H9 (cell line): Measurements from ENCODE around the gene ZNRF3. TPM values are rescaled to one million over a fixed set of nuclear protein-coding genes. Genes with fewer than 3 reads are reported as not detected.
A peak's percentile ranks its signal among the peaks of the same experiment; 100 is the strongest.

Source experiments
- DNase-seq: peaks from one replicate; pipeline ENCODE4 v3.0.0-alpha.2; 2017
- H2AFZ ChIP-seq: one replicate; pipeline ENCODE4 v1.6.1; 2013; ENCODE audit warnings: mild to moderate bottlenecking, low read length, control low read depth, moderate library complexity
- H2AK5ac ChIP-seq: 2 replicates; pipeline ENCODE4 v1.6.1; 2013; ENCODE audit warnings: low read length, control low read depth, mixed read lengths; ENCODE audit not compliant: insufficient read length
- H2BK120ac ChIP-seq: one replicate; pipeline ENCODE4 v1.6.1; 2013; ENCODE audit warnings: low read depth, mild to moderate bottlenecking, low read length, control low read depth, inconsistent platforms; ENCODE audit not compliant: poor library complexity, severe bottlenecking
- H2BK12ac ChIP-seq: 2 replicates; pipeline ENCODE4 v1.6.1; 2013; ENCODE audit warnings: low read length, control low read depth, mixed read lengths, low read depth; ENCODE audit not compliant: insufficient read length
- H2BK15ac ChIP-seq: 2 replicates; pipeline ENCODE4 v1.6.1; 2013; ENCODE audit warnings: low read depth, low read length, control low read depth
- H2BK20ac ChIP-seq: one replicate; pipeline ENCODE4 v1.6.1; 2013; ENCODE audit warnings: low read depth, mild to moderate bottlenecking, low read length, control low read depth, inconsistent platforms; ENCODE audit not compliant: poor library complexity, severe bottlenecking
- H2BK5ac ChIP-seq: 2 replicates; pipeline ENCODE4 v1.6.1; 2013; ENCODE audit warnings: low read length, control low read depth, mixed read lengths; ENCODE audit not compliant: insufficient read length
- H3K14ac ChIP-seq: 2 replicates; pipeline ENCODE4 v1.6.1; 2013; ENCODE audit warnings: low read length, control low read depth; ENCODE audit not compliant: insufficient read depth
- H3K18ac ChIP-seq: 2 replicates; pipeline ENCODE4 v1.6.1; 2013; ENCODE audit warnings: low read depth, mild to moderate bottlenecking, mixed read lengths, low read length, control low read depth; ENCODE audit not compliant: insufficient read length
- H3K23ac ChIP-seq: 2 replicates; pipeline ENCODE4 v1.6.1; 2013; ENCODE audit warnings: low read length, control low read depth, mixed read lengths, low read depth; ENCODE audit not compliant: insufficient read length
- H3K23me2 ChIP-seq: 2 replicates; pipeline ENCODE4 v1.6.1; 2013; ENCODE audit warnings: low read depth, mild to moderate bottlenecking, mixed read lengths, low read length, control low read depth; ENCODE audit not compliant: insufficient read length, poor library complexity, severe bottlenecking
- H3K27ac ChIP-seq: 2 replicates; pipeline ENCODE4 v1.5.1; 2013; ENCODE audit warnings: low read length, control low read depth, mixed read lengths, low read depth; ENCODE audit not compliant: insufficient read length
- H3K27me3 ChIP-seq: 2 replicates; pipeline ENCODE4 v1.6.1; 2013; ENCODE audit warnings: low read length, control low read depth, inconsistent platforms; ENCODE audit not compliant: insufficient read depth
- H3K4ac ChIP-seq: 2 replicates; pipeline ENCODE4 v1.6.1; 2013; ENCODE audit warnings: low read depth, mild to moderate bottlenecking, control low read depth, inconsistent platforms, low read length, moderate library complexity
- H3K4me1 ChIP-seq: 2 replicates; pipeline ENCODE4 v1.6.1; 2013; ENCODE audit warnings: low read length, control low read depth, inconsistent platforms; ENCODE audit not compliant: insufficient read depth
- H3K4me2 ChIP-seq: 2 replicates; pipeline ENCODE4 v1.6.1; 2013; ENCODE audit warnings: low read length, control low read depth, mixed read lengths; ENCODE audit not compliant: insufficient read length, insufficient read depth
- H3K56ac ChIP-seq: 2 replicates; pipeline ENCODE4 v1.6.1; 2013; ENCODE audit warnings: low read depth, mild to moderate bottlenecking, mixed read lengths, low read length, control low read depth; ENCODE audit not compliant: insufficient read length
- H3K79me1 ChIP-seq: 2 replicates; pipeline ENCODE4 v1.6.1; 2013; ENCODE audit warnings: low read depth, mild to moderate bottlenecking, moderate library complexity, low read length, control low read depth, inconsistent platforms; ENCODE audit not compliant: insufficient read depth, poor library complexity, severe bottlenecking
- H3K79me2 ChIP-seq: 2 replicates; pipeline ENCODE4 v1.6.1; 2013; ENCODE audit warnings: low read length, control low read depth, inconsistent platforms; ENCODE audit not compliant: insufficient read depth
- H3K9ac ChIP-seq: 2 replicates; pipeline ENCODE4 v1.6.1; 2013; ENCODE audit warnings: low read length, control low read depth, mixed read lengths; ENCODE audit not compliant: insufficient read length; ENCODE audit errors: extremely low read depth
- H3K9me3 ChIP-seq: one replicate; pipeline ENCODE4 v1.6.1; 2013; ENCODE audit warnings: low read depth, low read length, inconsistent platforms; ENCODE audit not compliant: control insufficient read depth
- H3T11ph ChIP-seq: one replicate; pipeline ENCODE4 v1.6.1; 2013; ENCODE audit warnings: mild to moderate bottlenecking, low read length, control low read depth, inconsistent platforms
- H4K20me1 ChIP-seq: one replicate; pipeline ENCODE4 v1.6.1; 2013; ENCODE audit not compliant: control insufficient read depth, insufficient read length, insufficient read depth
- H4K5ac ChIP-seq: 2 replicates; pipeline ENCODE4 v1.6.1; 2013; ENCODE audit warnings: low read depth, mild to moderate bottlenecking, mixed read lengths, low read length, control low read depth; ENCODE audit not compliant: insufficient read length
- H4K8ac ChIP-seq: replicated peaks from 2 replicates; pipeline ENCODE4 v1.6.1; 2013; ENCODE audit warnings: low read length, control low read depth, mixed read lengths, low read depth; ENCODE audit not compliant: insufficient read length
- H4K91ac ChIP-seq: 2 replicates; pipeline ENCODE4 v1.6.1; 2013; ENCODE audit warnings: low read depth, mild to moderate bottlenecking, moderate library complexity, mixed read lengths, low read length, control low read depth; ENCODE audit not compliant: insufficient read length
- H3K27ac Mint-ChIP-seq, 3 experiments: 2 replicates in 2 of 3; 3 replicates in 1 of 3; pipeline ENCODE4 v1.8.0; 2020 to 2021; ENCODE audit warnings: mixed read lengths in 3 of 3, mild to moderate bottlenecking in 1 of 3, moderate library complexity in 1 of 3
- H3K27me3 Mint-ChIP-seq: 2 replicates; pipeline ENCODE4 v1.8.0; 2021; ENCODE audit warnings: low read depth, mild to moderate bottlenecking, moderate library complexity, mixed read lengths
- H3K36me3 Mint-ChIP-seq, 3 experiments: 2 replicates in 2 of 3; 3 replicates in 1 of 3; pipeline ENCODE4 v1.8.0; 2020 to 2021; ENCODE audit warnings: low read depth in 3 of 3, mixed read lengths in 3 of 3; ENCODE audit not compliant: insufficient read depth in 1 of 3
- H3K4me1 Mint-ChIP-seq, 2 experiments: 2 replicates each; pipeline ENCODE4 v1.8.0; 2020; ENCODE audit warnings: mixed read lengths in 2 of 2
- H3K4me3 Mint-ChIP-seq, 2 experiments: 2 replicates in 1 of 2; 3 replicates in 1 of 2; pipeline ENCODE4 v1.8.0; 2020 to 2021; ENCODE audit warnings: mild to moderate bottlenecking in 2 of 2, mixed read lengths in 2 of 2, moderate library complexity in 1 of 2
- H3K9me3 Mint-ChIP-seq, 2 experiments: 2 replicates in 1 of 2; 3 replicates in 1 of 2; pipeline ENCODE4 v1.8.0; 2020; ENCODE audit warnings: mild to moderate bottlenecking in 2 of 2, mixed read lengths in 2 of 2, moderate library complexity in 1 of 2
- CTCF ChIP-seq: fragments of 200-600 bp; sonication (generic); conservative IDR thresholded peaks from 3 replicates; pipeline ENCODE4 v1.8.0; 2021; ENCODE audit warnings: antibody characterized with exemption, mild to moderate bottlenecking
- WGBS: extraction: QIAGEN DNeasy Blood & Tissue Kit; methylation state at CpG from one replicate; pipeline ENCODE4 v1.1.7; 2013; ENCODE audit warnings: missing lambda C conversion rate, low lambda C conversion rate, mixed read lengths; ENCODE audit not compliant: insufficient read length; ENCODE audit errors: extremely low coverage; 5-methylcytosine and 5-hydroxymethylcytosine counted together
- total RNA-seq: library from RNA; stranded (reverse); gene quantifications from 2 replicates; pipeline ENCODE4 v1.2.1, GENCODE V29; 2021

ZNRF3 gene
- total RNA-seq, 1 experiment from 2014 or later = 20.6 TPM

- H3K27me3 Mint-ChIP-seq = peaks cover 66% of the 10 kb centered on the region
- Histone ChIP-seq H3K79me2 (no peaks in the 10 kb centered on the region), H4K8ac (no peak overlapping the region), H4K5ac (no peak overlapping the region), H2BK20ac (no peak overlapping the region), H4K91ac (no peak overlapping the region), H3K56ac (no peak overlapping the region), H3K23ac (no peak overlapping the region), H4K20me1 (no peaks in the 10 kb centered on the region), H2BK5ac (no peak overlapping the region), H2AK5ac (no peak overlapping the region), H2BK120ac (no peak overlapping the region), H3K4me2 (peak overlapping the region; percentile 64), H3K4ac (no peak overlapping the region), H3K23me2 (peaks cover 19% of the 10 kb centered on the region), H3K9ac (no peak overlapping the region), H2BK12ac (no peak overlapping the region), H3K14ac (no peak overlapping the region), H3K18ac (no peak overlapping the region), H3K9me3 (no peaks in the 10 kb centered on the region), H2BK15ac (no peak overlapping the region), H3K27me3 (peaks cover 18% of the 10 kb centered on the region; the same call in 1 of the 2 replicates), H3T11ph (no peak overlapping the region), H3K4me1 (peaks cover 3% of the 10 kb centered on the region; the same call in 1 of the 2 replicates), H2AFZ (no peak overlapping the region), H3K27ac (no peak overlapping the region), H3K79me1 (no peaks in the 10 kb centered on the region)
- no peaks in the 10 kb centered on the region for H3K36me3 Mint-ChIP-seq
- H3K4me3 Mint-ChIP-seq = peak overlapping the region; percentile 49 to 75
- no peaks in the 10 kb centered on the region; a peak in 1 of 5 replicates for H3K9me3 Mint-ChIP-seq
- DNase-seq = peak; percentile 98
- no CpG with 5 or more reads among the region's 41 CpGs for WGBS
- H3K27ac Mint-ChIP-seq = no peak overlapping the region
- H3K4me1 Mint-ChIP-seq = peaks cover 21 to 23% of the 10 kb centered on the region in 2 experiments
- TF ChIP-seq CTCF = no peak
Measured at GRCh38 chr22:29072193-29072978, 189.0 kb downstream of the ZNRF3 start.
